GM10266 (cell line): ENCODE data around the gene SMARCAD1.

Experiments
- DNase-seq: peaks from one replicate; pipeline ENCODE4 v3.0.0; 2012; ENCODE audit errors: extremely low spot score
- TF ChIP-seq, protein P1 (sequence below): IDR thresholded peaks from 2 replicates; pipeline ENCODE4 v1.5.1; 2012; ENCODE audit warnings: mild to moderate bottlenecking, low read depth; ENCODE audit not compliant: control insufficient read depth, insufficient read depth; ENCODE audit errors: missing control alignments

SMARCAD1 gene

GRCh38 chr4:94207469-94208224, at the start of gene SMARCAD1:
TSS of gene SMARCAD1 (plus strand) at chr4:94207865. CDS start at chr4:94208395, 530 bp downstream.
- DNase-seq, result peak; percentile 76
- TF ChIP-seq, protein P1, sequence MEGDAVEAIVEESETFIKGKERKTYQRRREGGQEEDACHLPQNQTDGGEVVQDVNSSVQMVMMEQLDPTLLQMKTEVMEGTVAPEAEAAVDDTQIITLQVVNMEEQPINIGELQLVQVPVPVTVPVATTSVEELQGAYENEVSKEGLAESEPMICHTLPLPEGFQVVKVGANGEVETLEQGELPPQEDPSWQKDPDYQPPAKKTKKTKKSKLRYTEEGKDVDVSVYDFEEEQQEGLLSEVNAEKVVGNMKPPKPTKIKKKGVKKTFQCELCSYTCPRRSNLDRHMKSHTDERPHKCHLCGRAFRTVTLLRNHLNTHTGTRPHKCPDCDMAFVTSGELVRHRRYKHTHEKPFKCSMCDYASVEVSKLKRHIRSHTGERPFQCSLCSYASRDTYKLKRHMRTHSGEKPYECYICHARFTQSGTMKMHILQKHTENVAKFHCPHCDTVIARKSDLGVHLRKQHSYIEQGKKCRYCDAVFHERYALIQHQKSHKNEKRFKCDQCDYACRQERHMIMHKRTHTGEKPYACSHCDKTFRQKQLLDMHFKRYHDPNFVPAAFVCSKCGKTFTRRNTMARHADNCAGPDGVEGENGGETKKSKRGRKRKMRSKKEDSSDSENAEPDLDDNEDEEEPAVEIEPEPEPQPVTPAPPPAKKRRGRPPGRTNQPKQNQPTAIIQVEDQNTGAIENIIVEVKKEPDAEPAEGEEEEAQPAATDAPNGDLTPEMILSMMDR, result no peak

DNA sequence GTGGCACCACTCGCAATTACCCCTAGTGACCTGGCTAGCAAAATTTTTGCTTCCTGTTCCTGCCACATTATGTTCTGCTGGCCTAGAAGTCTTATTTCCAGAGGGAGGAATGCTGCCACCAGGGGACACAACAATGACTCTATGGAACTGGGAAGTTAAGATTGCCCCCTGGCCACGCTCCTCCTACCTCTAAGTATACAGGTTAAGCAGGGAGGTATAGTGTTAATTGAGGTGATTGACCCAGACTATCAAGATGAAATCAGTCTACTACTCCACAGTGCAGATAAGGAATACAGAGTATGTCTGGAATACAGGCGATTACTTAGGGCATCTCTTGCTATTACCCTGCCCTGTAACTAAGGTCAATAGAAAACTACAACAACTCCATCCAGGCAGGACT, 48.8 kb upstream of the SMARCAD1 start:
- no peak for DNase-seq
- TF ChIP-seq, protein P1, result no peak

DNA sequence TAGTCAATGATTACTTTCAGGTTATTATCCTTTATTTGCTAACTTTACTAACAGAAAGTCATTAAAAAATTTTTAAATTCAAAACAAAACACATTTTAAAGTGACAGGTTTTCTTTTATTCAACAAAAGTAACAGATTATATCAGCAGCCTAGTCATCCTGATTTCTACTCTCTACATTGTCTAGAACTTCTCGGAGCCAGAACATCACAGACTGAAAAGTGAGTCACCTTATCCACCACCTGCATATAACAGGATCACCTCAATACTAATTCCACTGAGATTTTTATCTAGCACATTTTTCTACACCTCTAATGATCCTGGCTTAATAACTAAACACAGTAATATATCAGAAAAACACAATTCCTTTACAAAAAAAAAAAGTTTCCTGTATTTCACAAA, 47.9 kb upstream of the SMARCAD1 start:
- TF ChIP-seq, protein P1, result no peak
- no peak for DNase-seq

- no peak for DNase-seq
- TF ChIP-seq, protein P1, result no peak
Observed at GRCh38 chr4:94160774-94161173, 46.9 kb upstream of the SMARCAD1 start.

DNA sequence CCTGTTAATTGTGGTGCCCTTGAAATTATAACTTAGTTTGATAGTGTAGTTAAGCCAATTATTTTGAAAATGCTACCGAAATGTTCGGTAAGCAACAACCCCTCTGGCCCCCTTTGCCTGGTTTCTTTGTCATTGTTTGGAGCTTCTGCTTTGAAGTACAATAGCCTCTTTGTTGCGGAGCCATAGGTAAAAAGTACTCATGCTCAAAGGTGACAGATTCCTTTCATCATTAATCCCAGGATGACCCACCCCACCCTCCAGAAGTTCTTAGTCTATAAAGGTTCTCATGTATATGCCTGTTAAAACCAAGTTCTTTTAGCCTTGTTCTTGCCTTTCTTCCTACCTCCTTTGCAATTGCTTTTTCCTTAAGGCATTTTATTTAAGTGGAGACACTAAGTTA, 42.4 kb upstream of the SMARCAD1 start:
- no peak for DNase-seq
- TF ChIP-seq, protein P1, result no peak

DNA sequence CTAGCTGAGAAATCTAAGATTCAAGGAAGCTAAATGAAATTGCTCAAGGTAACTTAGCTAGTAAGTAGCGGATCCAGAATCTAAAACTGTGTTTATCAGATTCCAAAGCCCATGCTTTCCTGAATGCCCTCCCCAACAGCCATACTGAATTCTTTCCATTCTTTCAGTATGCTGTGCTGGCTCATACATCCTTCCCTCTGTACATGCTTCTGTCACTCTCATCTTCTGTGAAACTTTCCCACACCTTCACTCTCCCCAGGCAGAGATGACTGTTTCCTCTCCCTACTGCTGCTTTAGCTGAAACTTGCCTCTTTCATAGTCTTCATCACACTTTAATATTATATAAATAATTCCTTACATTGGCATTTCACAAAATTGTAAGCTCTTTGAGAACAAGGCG, 39.3 kb upstream of the SMARCAD1 start:
- TF ChIP-seq, protein P1, result no peak
- DNase-seq, result no peak

- no peak for DNase-seq
- TF ChIP-seq, protein P1, result no peak
Observed at GRCh38 chr4:94169803-94170372, 37.8 kb upstream of the SMARCAD1 start.
